H1 (cell line): ENCODE results near the gene DNAH8.

Experiments used
- EP300 ChIP-seq, 2 experiments: IDR thresholded peaks; 1 replicate in 1 of 2; 2 replicates in 1 of 2; pipeline ENCODE4 v1.6.1; 2011 to 2012; ENCODE audit warnings: low read depth in 2 of 2, low read length in 2 of 2, mild to moderate bottlenecking in 2 of 2, borderline replicate concordance in 1 of 2, inconsistent platforms in 1 of 2, moderate library complexity in 1 of 2
- POLR2AphosphoS5 ChIP-seq: IDR thresholded peaks from 2 replicates; pipeline ENCODE4 v1.6.1; 2011; ENCODE audit warnings: low read depth, low read length
- TF ChIP-seq, protein P1 (sequence below), 3 experiments: IDR thresholded peaks; 1 replicate in 2 of 3; 2 replicates in 1 of 3; pipeline versions ENCODE4 v1.5.1 to v1.6.1; 2011; ENCODE audit warnings: low read length in 3 of 3, mild to moderate bottlenecking in 3 of 3, inconsistent platforms in 2 of 3, low read depth in 1 of 3, moderate library complexity in 1 of 3; ENCODE audit not compliant: insufficient read depth in 1 of 3; ENCODE audit errors: control extremely low read depth in 1 of 3

DNA sequence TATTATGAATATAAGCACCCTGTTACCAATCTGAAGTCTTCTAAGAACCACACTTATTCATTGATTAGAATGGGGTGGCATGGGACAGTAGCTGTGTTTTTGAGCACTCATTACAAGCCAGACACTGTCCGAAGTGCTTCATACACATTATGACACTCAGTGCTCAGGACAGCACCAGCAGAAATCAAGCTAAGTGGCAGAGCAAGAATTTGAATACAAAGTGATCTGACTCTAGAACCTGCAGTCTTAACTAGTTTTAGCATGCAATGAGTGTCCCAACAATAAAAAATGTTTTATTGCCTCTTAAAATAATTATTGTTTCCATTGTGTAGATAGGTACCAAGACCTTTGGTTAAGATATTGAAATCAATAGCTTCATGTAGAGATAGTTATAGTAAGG, 294.4 kb downstream of the DNAH8 start:
- TF ChIP-seq, protein P1, sequence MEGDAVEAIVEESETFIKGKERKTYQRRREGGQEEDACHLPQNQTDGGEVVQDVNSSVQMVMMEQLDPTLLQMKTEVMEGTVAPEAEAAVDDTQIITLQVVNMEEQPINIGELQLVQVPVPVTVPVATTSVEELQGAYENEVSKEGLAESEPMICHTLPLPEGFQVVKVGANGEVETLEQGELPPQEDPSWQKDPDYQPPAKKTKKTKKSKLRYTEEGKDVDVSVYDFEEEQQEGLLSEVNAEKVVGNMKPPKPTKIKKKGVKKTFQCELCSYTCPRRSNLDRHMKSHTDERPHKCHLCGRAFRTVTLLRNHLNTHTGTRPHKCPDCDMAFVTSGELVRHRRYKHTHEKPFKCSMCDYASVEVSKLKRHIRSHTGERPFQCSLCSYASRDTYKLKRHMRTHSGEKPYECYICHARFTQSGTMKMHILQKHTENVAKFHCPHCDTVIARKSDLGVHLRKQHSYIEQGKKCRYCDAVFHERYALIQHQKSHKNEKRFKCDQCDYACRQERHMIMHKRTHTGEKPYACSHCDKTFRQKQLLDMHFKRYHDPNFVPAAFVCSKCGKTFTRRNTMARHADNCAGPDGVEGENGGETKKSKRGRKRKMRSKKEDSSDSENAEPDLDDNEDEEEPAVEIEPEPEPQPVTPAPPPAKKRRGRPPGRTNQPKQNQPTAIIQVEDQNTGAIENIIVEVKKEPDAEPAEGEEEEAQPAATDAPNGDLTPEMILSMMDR (IDR thresholded peaks at IDR 0.05; ENCODE audit: control extremely low read depth in 1 of 3, insufficient read depth in 1 of 3, low read depth in 1 of 3, low read length in 3 of 3), result no peak
- TF ChIP-seq EP300 (IDR thresholded peaks at IDR 0.05; ENCODE audit: borderline replicate concordance in 1 of 2, low read depth in 2 of 2, low read length in 2 of 2), result no peak
- TF ChIP-seq POLR2AphosphoS5, result no peak
